HEK293 (cell line): ENCODE measurements around the gene TEAD2.

Source experiments
- ATF2 ChIP-seq: fragments of 450-650 bp; formaldehyde crosslinking; IDR thresholded peaks from 2 replicates; pipeline ENCODE4 v1.5.1; 2016; ENCODE audit warnings: missing biosample characterization, missing genetic modification characterization, low read depth
- GFI1B ChIP-seq: fragments of 450-650 bp; formaldehyde crosslinking; IDR thresholded peaks from 2 replicates; pipeline ENCODE4 v1.5.1; 2016; ENCODE audit warnings: missing biosample characterization, missing genetic modification characterization
- GLIS2 ChIP-seq: fragments of 450-650 bp; formaldehyde crosslinking; IDR thresholded peaks from 2 replicates; pipeline ENCODE4 v1.5.1; 2016; ENCODE audit warnings: missing biosample characterization, missing genetic modification characterization
- HOXD13 ChIP-seq: sonication (generic); formaldehyde crosslinking; IDR thresholded peaks from 2 replicates; pipeline ENCODE4 v1.8.0; 2022; ENCODE audit warnings: missing genetic modification reagents, borderline replicate concordance
- IKZF3 ChIP-seq: fragments of 450-650 bp; IDR thresholded peaks from 2 replicates; pipeline ENCODE4 v1.5.0; 2018; ENCODE audit warnings: missing biosample characterization, mild to moderate bottlenecking, missing genetic modification characterization, moderate library complexity
- KLF7 ChIP-seq: fragments of 450-650 bp; formaldehyde crosslinking; IDR thresholded peaks from 2 replicates; pipeline ENCODE4 v1.5.1; 2016; ENCODE audit warnings: missing biosample characterization, missing genetic modification characterization, borderline replicate concordance
- KLF8 ChIP-seq: fragments of 450-650 bp; formaldehyde crosslinking; IDR thresholded peaks from 2 replicates; pipeline ENCODE4 v1.5.1; 2016; ENCODE audit warnings: missing biosample characterization, missing genetic modification characterization
- RBAK ChIP-seq: fragments of 450-650 bp; formaldehyde crosslinking; IDR thresholded peaks from 2 replicates; pipeline ENCODE4 v1.5.1; 2016; ENCODE audit warnings: missing biosample characterization, missing genetic modification characterization
- WT1 ChIP-seq: fragments of 450-650 bp; formaldehyde crosslinking; IDR thresholded peaks from 2 replicates; pipeline ENCODE4 v1.5.1; 2016; ENCODE audit warnings: missing biosample characterization, missing genetic modification characterization
- ZBTB48 ChIP-seq: fragments of 450-650 bp; formaldehyde crosslinking; IDR thresholded peaks from 2 replicates; pipeline ENCODE4 v1.5.1; 2016; ENCODE audit warnings: missing biosample characterization, missing genetic modification characterization
- ZBTB6 ChIP-seq: fragments of 450-650 bp; formaldehyde crosslinking; IDR thresholded peaks from 2 replicates; pipeline ENCODE4 v1.5.1; 2017; ENCODE audit warnings: missing biosample characterization, missing genetic modification characterization
- ZEB2 ChIP-seq: fragments of 450-650 bp; formaldehyde crosslinking; IDR thresholded peaks from 2 replicates; pipeline ENCODE4 v1.5.1; 2016; ENCODE audit warnings: missing biosample characterization, missing genetic modification characterization
- ZFHX2 ChIP-seq: fragments of 450-650 bp; formaldehyde crosslinking; conservative IDR thresholded peaks from 2 replicates; pipeline ENCODE4 v1.5.1; 2016; ENCODE audit warnings: missing biosample characterization, missing genetic modification characterization
- ZNF140 ChIP-seq: fragments of 450-650 bp; formaldehyde crosslinking; IDR thresholded peaks from 2 replicates; pipeline ENCODE4 v1.5.1; 2016; ENCODE audit warnings: missing biosample characterization, missing genetic modification characterization
- ZNF239 ChIP-seq: fragments of 450-650 bp; formaldehyde crosslinking; IDR thresholded peaks from 2 replicates; pipeline ENCODE4 v1.5.1; 2016; ENCODE audit warnings: missing biosample characterization, missing genetic modification characterization
- ZNF248 ChIP-seq: fragments of 450-650 bp; formaldehyde crosslinking; IDR thresholded peaks from 2 replicates; pipeline ENCODE4 v1.5.1; 2017; ENCODE audit warnings: missing biosample characterization, missing genetic modification characterization
- ZNF274 ChIP-seq, 2 experiments: fragments of 200-500 bp in 1 of 2; fragments of 450-650 bp in 1 of 2; sonication (Bioruptor generic) in 1 of 2; formaldehyde crosslinking in 1 of 2; IDR thresholded peaks; 2 replicates each; pipeline versions ENCODE4 v1.5.1 to v1.6.1; 2014 to 2016; ENCODE audit warnings: borderline replicate concordance in 1 of 2, inconsistent platforms in 1 of 2, low read length in 1 of 2, missing biosample characterization in 1 of 2, missing genetic modification characterization in 1 of 2
- ZNF302 ChIP-seq: fragments of 450-650 bp; formaldehyde crosslinking; IDR thresholded peaks from 2 replicates; pipeline ENCODE4 v1.5.1; 2016; ENCODE audit warnings: missing biosample characterization, missing genetic modification characterization, low read depth
- ZNF398 ChIP-seq: fragments of 450-650 bp; formaldehyde crosslinking; IDR thresholded peaks from 2 replicates; pipeline ENCODE4 v1.5.1; 2017; ENCODE audit warnings: missing biosample characterization, missing genetic modification characterization
- ZNF449 ChIP-seq: fragments of 450-650 bp; formaldehyde crosslinking; IDR thresholded peaks from 2 replicates; pipeline ENCODE4 v1.5.1; 2017; ENCODE audit warnings: missing biosample characterization, mild to moderate bottlenecking, missing genetic modification characterization, moderate library complexity
- ZNF488 ChIP-seq: fragments of 450-650 bp; formaldehyde crosslinking; IDR thresholded peaks from 2 replicates; pipeline ENCODE4 v1.5.1; 2016; ENCODE audit warnings: missing biosample characterization, missing genetic modification characterization
- ZNF501 ChIP-seq: fragments of 450-650 bp; formaldehyde crosslinking; IDR thresholded peaks from 2 replicates; pipeline ENCODE4 v1.5.1; 2016; ENCODE audit warnings: missing biosample characterization, missing genetic modification characterization
- ZNF513 ChIP-seq: fragments of 450-650 bp; IDR thresholded peaks from 2 replicates; pipeline ENCODE4 v1.5.1; 2018; ENCODE audit warnings: missing biosample characterization, missing genetic modification characterization
- ZNF555 ChIP-seq: fragments of 450-650 bp; formaldehyde crosslinking; conservative IDR thresholded peaks from 2 replicates; pipeline ENCODE4 v1.5.1; 2017; ENCODE audit warnings: missing biosample characterization, mild to moderate bottlenecking, missing genetic modification characterization, inconsistent platforms
- ZNF558 ChIP-seq: fragments of 450-650 bp; formaldehyde crosslinking; IDR thresholded peaks from 2 replicates; pipeline ENCODE4 v1.5.1; 2016; ENCODE audit warnings: missing biosample characterization, missing genetic modification characterization
- ZNF571 ChIP-seq: fragments of 450-650 bp; formaldehyde crosslinking; IDR thresholded peaks from 2 replicates; pipeline ENCODE4 v1.5.0; 2017; ENCODE audit warnings: missing biosample characterization, missing genetic modification characterization
- ZNF610 ChIP-seq: fragments of 450-650 bp; formaldehyde crosslinking; IDR thresholded peaks from 2 replicates; pipeline ENCODE4 v1.5.1; 2016; ENCODE audit warnings: missing biosample characterization, missing genetic modification characterization, borderline replicate concordance
- ZNF645 ChIP-seq: fragments of 450-650 bp; formaldehyde crosslinking; IDR thresholded peaks from 2 replicates; pipeline ENCODE4; 2016; ENCODE audit warnings: missing biosample characterization, missing genetic modification characterization
- ZNF692 ChIP-seq: fragments of 450-650 bp; formaldehyde crosslinking; IDR thresholded peaks from 2 replicates; pipeline ENCODE4 v1.5.1; 2016; ENCODE audit warnings: missing biosample characterization, missing genetic modification characterization

TEAD2 gene

GRCh38 chr19:49364083-49364737, 2.0 kb upstream of the TEAD2 start (continued):
- no peak for TF ChIP-seq GFI1B (tag by site-specific recombination)
- TF ChIP-seq WT1: no peak
- no peak for TF ChIP-seq ZNF248 (tag by site-specific recombination)
- no peak for TF ChIP-seq ZNF239 (tag by site-specific recombination)
- TF ChIP-seq HOXD13 (CRISPR knock-in tag): no peak
- no peak for TF ChIP-seq ZNF558
- no peak for TF ChIP-seq ZNF488 (tag by site-specific recombination)
- no peak for TF ChIP-seq ZNF398 (tag by site-specific recombination)
- TF ChIP-seq ZEB2 (tag by site-specific recombination): no peak
- 0 out of 2 replicates have a peak, but pooled peaks have one; percentile 4 for TF ChIP-seq KLF7 (tag by site-specific recombination)
- no peak for TF ChIP-seq ATF2 (tag by site-specific recombination)
- 0 out of 2 replicates have a peak, but pooled peaks have one; percentile 20 for TF ChIP-seq ZNF449
- TF ChIP-seq ZNF501 (tag by site-specific recombination): 0 out of 2 replicates have a peak, but pooled peaks have one; percentile 12
- no peak for TF ChIP-seq ZNF610 (tag by site-specific recombination)
- TF ChIP-seq ZNF140 (tag by site-specific recombination): no peak
- TF ChIP-seq ZNF692 (tag by site-specific recombination): 0 out of 2 replicates have a peak, but pooled peaks have one; percentile 5
- TF ChIP-seq ZNF571: no peak
- TF ChIP-seq ZBTB6 (tag by site-specific recombination): no peak
- peak; percentile 96 for TF ChIP-seq ZFHX2 (tag by site-specific recombination)
- TF ChIP-seq ZNF302: no peak
- TF ChIP-seq KLF8 (tag by site-specific recombination): no peak
- no peak for TF ChIP-seq ZNF513 (tag by site-specific recombination)
- TF ChIP-seq GLIS2 (tag by site-specific recombination): no peak
- TF ChIP-seq IKZF3 (tag by site-specific recombination): no peak
- no peak for TF ChIP-seq ZNF555
- TF ChIP-seq RBAK (tag by site-specific recombination): no peak
- TF ChIP-seq ZNF274 (IDR thresholded peaks at IDR 0.05; ENCODE audit: low read length): no peak
- TF ChIP-seq ZNF274 (tag by site-specific recombination; IDR thresholded peaks at IDR 0.05; ENCODE audit: borderline replicate concordance): no peak
- TF ChIP-seq ZBTB48: no peak
- TF ChIP-seq ZNF645: no peak
